ENCODE data around the gene NCKAP1. TPM values are rescaled to one million over a fixed set of nuclear protein-coding genes. Genes with fewer than 3 reads are reported as not detected.
A peak's percentile ranks its signal among the peaks of the same experiment; 100 is the strongest.

The NCKAP1 gene
- total and polyA plus RNA-seq, 2 donors (not counting 1 experiment from before 2014, with no cell fraction given), result 141 to 219 TPM

GRCh38 chr2:182911813-182912517 is 126.3 kb downstream of the NCKAP1 start:
- H3K36me3 ChIP-seq (ENCODE audit: control insufficient read depth, insufficient read depth, low read length), result peaks cover 3% of the 10 kb centered on the region
- no peaks in the 10 kb centered on the region for H3K79me2 ChIP-seq (ENCODE audit: control insufficient read depth, insufficient read depth, low read length)
- no peak overlapping the region for H3K9ac ChIP-seq (ENCODE audit: insufficient read depth, low read length)
- H3K4me1 ChIP-seq (ENCODE audit: control insufficient read depth, extremely low read depth, insufficient read depth, low read length), result peaks cover 3% of the 10 kb centered on the region
- no peak overlapping the region for H3K4me2 ChIP-seq (ENCODE audit: extremely low read depth, insufficient read depth, low read length)
- H3K4me3 ChIP-seq (replicated peaks in 1 of 4; ENCODE audit: control extremely low read depth in 1 of 4, insufficient read depth in 1 of 4, low read depth in 3 of 4, low read length in 4 of 4), result no peak overlapping the region
- no peaks in the 10 kb centered on the region for H3K27me3 ChIP-seq (ENCODE audit: control insufficient read depth, insufficient read depth, low read length)
- no peak for TF ChIP-seq EZH2 (IDR thresholded peaks at IDR 0.05; ENCODE audit: low read length, missing control alignments)
- TF ChIP-seq CTCF (conservative IDR thresholded peaks at IDR 0.05 in 1 of 2, IDR thresholded peaks at IDR 0.05 in 1 of 2; ENCODE audit: low read depth in 1 of 2, low read length in 2 of 2), result no peak
- H3K27ac ChIP-seq (ENCODE audit: insufficient read depth, low read length), result no peak overlapping the region
- DNase-seq (ENCODE audit: low read depth in 2 of 2), result peak in 1 of 2 donors; percentile 29
- H3K9me3 ChIP-seq (ENCODE audit: control insufficient read depth, insufficient read depth, low read depth, low read length), result no peaks in the 10 kb centered on the region
- H4K20me1 ChIP-seq (ENCODE audit: control insufficient read depth, extremely low read depth, insufficient read depth, low read length), result no peaks in the 10 kb centered on the region
- no peak overlapping the region for H2AFZ ChIP-seq (ENCODE audit: low read length)

- no peaks in the 10 kb centered on the region for H3K9me3 ChIP-seq (ENCODE audit: control insufficient read depth, insufficient read depth, low read depth, low read length)
- DNase-seq (ENCODE audit: low read depth in 2 of 2), result no peak
- no peaks in the 10 kb centered on the region for H3K79me2 ChIP-seq (ENCODE audit: control insufficient read depth, insufficient read depth, low read length)
- H3K4me1 ChIP-seq (ENCODE audit: control insufficient read depth, extremely low read depth, insufficient read depth, low read length), result peaks cover 3% of the 10 kb centered on the region
- H3K4me3 ChIP-seq (replicated peaks in 1 of 4; ENCODE audit: control extremely low read depth in 1 of 4, insufficient read depth in 1 of 4, low read depth in 3 of 4, low read length in 4 of 4), result no peak overlapping the region
- H3K9ac ChIP-seq (ENCODE audit: insufficient read depth, low read length), result no peak overlapping the region
- H3K4me2 ChIP-seq (ENCODE audit: extremely low read depth, insufficient read depth, low read length), result no peak overlapping the region
- H3K36me3 ChIP-seq (ENCODE audit: control insufficient read depth, insufficient read depth, low read length), result peaks cover 3% of the 10 kb centered on the region
- H3K27me3 ChIP-seq (ENCODE audit: control insufficient read depth, insufficient read depth, low read length), result no peaks in the 10 kb centered on the region
- no peak overlapping the region for H3K27ac ChIP-seq (ENCODE audit: insufficient read depth, low read length)
- no peak overlapping the region for H2AFZ ChIP-seq (ENCODE audit: low read length)
- TF ChIP-seq CTCF (conservative IDR thresholded peaks at IDR 0.05 in 1 of 2, IDR thresholded peaks at IDR 0.05 in 1 of 2; ENCODE audit: low read depth in 1 of 2, low read length in 2 of 2) (no peak), EZH2 (IDR thresholded peaks at IDR 0.05; ENCODE audit: low read length, missing control alignments) (no peak)
- no peaks in the 10 kb centered on the region for H4K20me1 ChIP-seq (ENCODE audit: control insufficient read depth, extremely low read depth, insufficient read depth, low read length)
Measured at GRCh38 chr2:182910965-182911364, 127.3 kb downstream of the NCKAP1 start.

- Histone ChIP-seq H3K9me3 (ENCODE audit: control insufficient read depth, insufficient read depth, low read depth, low read length) (no peaks in the 10 kb centered on the region), H3K79me2 (ENCODE audit: control insufficient read depth, insufficient read depth, low read length) (no peaks in the 10 kb centered on the region), H3K4me3 (replicated peaks in 1 of 4; ENCODE audit: control extremely low read depth in 1 of 4, insufficient read depth in 1 of 4, low read depth in 3 of 4, low read length in 4 of 4) (no peak overlapping the region), H3K4me2 (ENCODE audit: extremely low read depth, insufficient read depth, low read length) (no peak overlapping the region), H3K27me3 (ENCODE audit: control insufficient read depth, insufficient read depth, low read length) (no peaks in the 10 kb centered on the region), H3K36me3 (ENCODE audit: control insufficient read depth, insufficient read depth, low read length) (peaks cover 1% of the 10 kb centered on the region), H3K4me1 (ENCODE audit: control insufficient read depth, extremely low read depth, insufficient read depth, low read length) (no peaks in the 10 kb centered on the region), H2AFZ (ENCODE audit: low read length) (no peak overlapping the region), H3K27ac (ENCODE audit: insufficient read depth, low read length) (no peak overlapping the region), H4K20me1 (ENCODE audit: control insufficient read depth, extremely low read depth, insufficient read depth, low read length) (no peaks in the 10 kb centered on the region), H3K9ac (ENCODE audit: insufficient read depth, low read length) (no peak overlapping the region)
- TF ChIP-seq EZH2 (IDR thresholded peaks at IDR 0.05; ENCODE audit: low read length, missing control alignments) (no peak), CTCF (conservative IDR thresholded peaks at IDR 0.05 in 1 of 2, IDR thresholded peaks at IDR 0.05 in 1 of 2; ENCODE audit: low read depth in 1 of 2, low read length in 2 of 2) (no peak)
- peak in 1 of 2 donors; percentile 7 for DNase-seq (ENCODE audit: low read depth in 2 of 2)
Measured at GRCh38 chr2:182907081-182907830, 131.0 kb downstream of the NCKAP1 start.

All from fibroblast of lung (primary cell).